ENCODE data around the gene GABRB3.

DNA sequence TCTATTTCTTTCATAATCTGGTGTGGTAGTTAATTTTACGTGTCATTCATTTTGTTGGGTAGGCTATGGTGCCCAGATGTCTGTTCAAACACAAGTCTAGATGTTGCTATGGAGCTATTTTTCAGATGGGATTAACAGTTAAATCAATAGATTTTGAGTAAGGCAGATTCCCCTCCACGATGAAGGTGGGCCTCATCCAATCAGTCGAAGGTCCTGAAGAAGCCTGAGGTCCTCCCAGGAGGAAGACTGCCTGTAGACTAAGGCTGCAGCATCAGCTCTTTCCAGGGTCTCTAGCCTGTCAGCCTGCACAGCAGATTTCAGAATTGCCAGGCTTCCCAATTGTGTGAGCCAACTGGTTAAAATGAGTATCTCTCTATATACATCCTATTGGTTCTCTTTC lies 92.9 kb downstream of the GABRB3 start:
- TF ChIP-seq CTCF (IDR thresholded peaks at IDR 0.05; ENCODE audit: poor library complexity, severe bottlenecking), result no peak
- TF ChIP-seq EP300 (conservative IDR thresholded peaks at IDR 0.05; ENCODE audit: poor library complexity, severe bottlenecking), result no peak
- TF ChIP-seq REST (IDR thresholded peaks at IDR 0.05; ENCODE audit: borderline replicate concordance), result no peak
